ENCODE results near the gene MAD1L1. TPM values are rescaled to one million over a fixed set of nuclear protein-coding genes. Genes with fewer than 3 reads are reported as not detected.

The MAD1L1 gene
- total RNA-seq, 2 experiments from 2014 or later, result 157 to 160 TPM

DNA sequence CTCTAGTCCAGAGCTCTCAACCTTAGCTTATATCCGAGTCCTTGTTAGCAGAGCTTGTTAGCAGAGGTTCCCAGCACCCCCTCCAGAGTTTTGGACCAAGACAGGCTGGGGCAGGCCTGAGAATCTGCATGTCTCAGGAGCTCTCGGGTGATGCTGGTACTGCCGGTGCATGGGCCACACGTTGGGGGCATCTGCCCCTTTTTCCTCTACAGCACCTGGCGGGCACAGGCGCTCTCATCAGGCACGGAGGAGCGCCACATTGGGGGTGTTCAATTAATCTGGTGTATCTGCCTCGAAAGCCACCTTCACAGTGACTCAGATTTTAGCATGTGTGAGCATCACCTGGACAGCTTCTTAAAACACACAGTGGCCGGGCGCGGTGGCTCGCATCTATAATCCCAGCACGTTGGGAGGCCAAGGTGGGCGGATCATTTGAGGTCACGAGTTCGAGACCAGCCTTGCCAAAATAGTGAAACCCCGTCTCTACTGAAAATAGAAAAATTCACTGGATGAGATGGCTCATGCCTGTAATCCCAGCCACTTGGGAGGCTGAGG is 445.0 kb downstream of the MAD1L1 start:
- H3K27ac ChIP-seq (ENCODE audit: low read depth in 1 of 2, low read length in 2 of 2), result no peak overlapping the region
- no peak overlapping the region for H3K4me3 ChIP-seq (ENCODE audit: low read length)
- Mint-ChIP-seq H3K27ac (no peak overlapping the region), H3K4me3 (no peak overlapping the region), H3K9me3 (peaks cover 8% of the 10 kb centered on the region), H3K27me3 (peaks cover 10% of the 10 kb centered on the region), H3K4me1 (ENCODE audit: low read depth) (no peaks in the 10 kb centered on the region), H3K36me3 (ENCODE audit: low read depth) (no peaks in the 10 kb centered on the region)
- no peaks in the 10 kb centered on the region for H3K36me3 ChIP-seq (ENCODE audit: insufficient read depth, low read length)
- TF ChIP-seq, protein P1, sequence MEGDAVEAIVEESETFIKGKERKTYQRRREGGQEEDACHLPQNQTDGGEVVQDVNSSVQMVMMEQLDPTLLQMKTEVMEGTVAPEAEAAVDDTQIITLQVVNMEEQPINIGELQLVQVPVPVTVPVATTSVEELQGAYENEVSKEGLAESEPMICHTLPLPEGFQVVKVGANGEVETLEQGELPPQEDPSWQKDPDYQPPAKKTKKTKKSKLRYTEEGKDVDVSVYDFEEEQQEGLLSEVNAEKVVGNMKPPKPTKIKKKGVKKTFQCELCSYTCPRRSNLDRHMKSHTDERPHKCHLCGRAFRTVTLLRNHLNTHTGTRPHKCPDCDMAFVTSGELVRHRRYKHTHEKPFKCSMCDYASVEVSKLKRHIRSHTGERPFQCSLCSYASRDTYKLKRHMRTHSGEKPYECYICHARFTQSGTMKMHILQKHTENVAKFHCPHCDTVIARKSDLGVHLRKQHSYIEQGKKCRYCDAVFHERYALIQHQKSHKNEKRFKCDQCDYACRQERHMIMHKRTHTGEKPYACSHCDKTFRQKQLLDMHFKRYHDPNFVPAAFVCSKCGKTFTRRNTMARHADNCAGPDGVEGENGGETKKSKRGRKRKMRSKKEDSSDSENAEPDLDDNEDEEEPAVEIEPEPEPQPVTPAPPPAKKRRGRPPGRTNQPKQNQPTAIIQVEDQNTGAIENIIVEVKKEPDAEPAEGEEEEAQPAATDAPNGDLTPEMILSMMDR (IDR thresholded peaks at IDR 0.05), result no peak
- DNase-seq, result no peak
- H3K9me3 ChIP-seq (ENCODE audit: control insufficient read depth in 1 of 2, insufficient read depth in 1 of 2, low read length in 2 of 2), result peaks cover 7 to 16% of the 10 kb centered on the region in 2 experiments
- no peak for ATAC-seq (ENCODE audit: poor library complexity)
- ChIA-PET POLR2A (no interaction called here), CTCF (no interaction called here)
- intact Hi-C loops (cut with DNase I, micrococcal nuclease), result no loop called here
- H3K4me1 ChIP-seq (ENCODE audit: insufficient read depth, low read length), result no peaks in the 10 kb centered on the region
- peaks cover 3 to 11% of the 10 kb centered on the region in 2 experiments for H3K27me3 ChIP-seq (ENCODE audit: control insufficient read depth in 1 of 2, insufficient read depth in 2 of 2, low read length in 2 of 2)

- no peaks in the 10 kb centered on the region for H3K4me1 Mint-ChIP-seq (ENCODE audit: low read depth)
- ATAC-seq (ENCODE audit: poor library complexity) (no peak), DNase-seq (no peak)
- H3K27me3 Mint-ChIP-seq, result peaks cover 14% of the 10 kb centered on the region
- H3K36me3 Mint-ChIP-seq (ENCODE audit: low read depth), result no peaks in the 10 kb centered on the region
- H3K9me3 Mint-ChIP-seq, result peaks cover 5% of the 10 kb centered on the region
- no peak overlapping the region for H3K27ac ChIP-seq (ENCODE audit: low read depth in 1 of 2, low read length in 2 of 2)
- no peaks in the 10 kb centered on the region for H3K4me1 ChIP-seq (ENCODE audit: insufficient read depth, low read length)
- H3K27me3 ChIP-seq (ENCODE audit: control insufficient read depth in 1 of 2, insufficient read depth in 2 of 2, low read length in 2 of 2), result peaks cover 3 to 11% of the 10 kb centered on the region in 2 experiments
- ChIA-PET CTCF (no interaction called here), POLR2A (no interaction called here)
- no peak overlapping the region for H3K4me3 Mint-ChIP-seq
- H3K36me3 ChIP-seq (ENCODE audit: insufficient read depth, low read length), result no peaks in the 10 kb centered on the region
- TF ChIP-seq, protein P1 (IDR thresholded peaks at IDR 0.05), result no peak
- H3K4me3 ChIP-seq (ENCODE audit: low read length), result no peak overlapping the region
- intact Hi-C loops (cut with DNase I, micrococcal nuclease), result no loop called here
- H3K27ac Mint-ChIP-seq, result no peak overlapping the region
- peaks cover 7 to 15% of the 10 kb centered on the region in 2 experiments for H3K9me3 ChIP-seq (ENCODE audit: control insufficient read depth in 1 of 2, insufficient read depth in 1 of 2, low read length in 2 of 2)
Observed at GRCh38 chr7:1787241-1787640, 445.5 kb downstream of the MAD1L1 start.

DNA sequence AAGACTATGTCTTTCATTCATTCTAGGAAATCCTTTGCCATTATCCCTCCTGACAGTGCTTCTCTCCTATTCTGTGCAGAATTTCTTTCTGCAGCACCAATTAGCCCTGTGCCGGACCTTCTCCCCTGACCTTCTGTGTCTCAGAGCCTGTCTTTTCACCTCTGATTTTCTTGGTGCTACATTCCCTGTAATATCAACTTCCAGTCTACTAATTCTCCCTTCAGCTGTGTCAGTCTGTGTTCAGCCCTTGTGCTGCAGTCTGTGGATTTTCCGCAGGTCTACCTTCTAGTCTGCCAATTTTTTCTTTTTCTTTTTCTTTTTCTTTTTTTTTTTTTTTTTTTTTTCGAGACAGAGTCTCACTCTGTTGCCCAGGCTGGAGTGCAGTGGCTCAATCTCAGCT is 446.9 kb downstream of the MAD1L1 start:
- no peak overlapping the region for H3K4me3 Mint-ChIP-seq
- POLR2A ChIA-PET, result no interaction called here

More for the DNA sequence above, 446.9 kb downstream of the MAD1L1 start:
- CTCF ChIA-PET, result no interaction called here
- Histone ChIP-seq H3K27me3 (ENCODE audit: control insufficient read depth in 1 of 2, insufficient read depth in 2 of 2, low read length in 2 of 2) (peaks cover 3 to 11% of the 10 kb centered on the region in 2 experiments), H3K27ac (ENCODE audit: low read depth in 1 of 2, low read length in 2 of 2) (no peak overlapping the region), H3K9me3 (ENCODE audit: control insufficient read depth in 1 of 2, insufficient read depth in 1 of 2, low read length in 2 of 2) (peaks cover 7 to 9% of the 10 kb centered on the region in 2 experiments), H3K36me3 (ENCODE audit: insufficient read depth, low read length) (no peaks in the 10 kb centered on the region), H3K4me3 (ENCODE audit: low read length) (no peak overlapping the region), H3K4me1 (ENCODE audit: insufficient read depth, low read length) (no peaks in the 10 kb centered on the region)
- Mint-ChIP-seq H3K36me3 (ENCODE audit: low read depth) (no peaks in the 10 kb centered on the region), H3K27me3 (peaks cover 14% of the 10 kb centered on the region), H3K9me3 (peaks cover 5% of the 10 kb centered on the region), H3K27ac (no peak overlapping the region), H3K4me1 (ENCODE audit: low read depth) (no peaks in the 10 kb centered on the region)
- ATAC-seq (ENCODE audit: poor library complexity), result no peak
- intact Hi-C loops (cut with DNase I, micrococcal nuclease), result no loop called here
- no peak for DNase-seq
- TF ChIP-seq, protein P1 (IDR thresholded peaks at IDR 0.05), result no peak
